Muscle layer of colon (tissue), 2 donors: Measurements from ENCODE around the gene ADCY10.
A peak's percentile ranks its signal among the peaks of the same experiment; 100 is the strongest.

Experiments
- H3K27ac ChIP-seq: one replicate; pipeline ENCODE4 v1.7.0; 2013; ENCODE audit warnings: low read depth, mild to moderate bottlenecking, low read length, moderate library complexity
- H3K27me3 ChIP-seq, 2 donors: one replicate each; pipeline ENCODE4 v1.7.0; 2013; ENCODE audit warnings: low read length in 2 of 2, mild to moderate bottlenecking in 2 of 2; ENCODE audit not compliant: insufficient read depth in 2 of 2, control insufficient read depth in 1 of 2
- H3K36me3 ChIP-seq: one replicate; pipeline ENCODE4 v1.7.0; 2013; ENCODE audit warnings: mild to moderate bottlenecking, low read length; ENCODE audit not compliant: insufficient read depth
- H3K4me1 ChIP-seq: one replicate; pipeline ENCODE4 v1.7.0; 2013; ENCODE audit warnings: mild to moderate bottlenecking, low read length; ENCODE audit not compliant: insufficient read depth
- H3K4me3 ChIP-seq, 2 donors: one replicate each; pipeline ENCODE4 v1.7.0; 2013; ENCODE audit warnings: low read length in 2 of 2, low read depth in 1 of 2, mild to moderate bottlenecking in 1 of 2, moderate library complexity in 1 of 2
- H3K9ac ChIP-seq: one replicate; pipeline ENCODE4 v1.7.0; 2013; ENCODE audit warnings: low read length
- H3K9me3 ChIP-seq: one replicate; pipeline ENCODE4 v1.7.0; 2013; ENCODE audit warnings: mild to moderate bottlenecking, low read length
- donor health status: abdominal sarcoma.
- donor health status: Adenocarcinoma of cecum.

Gene ADCY10, protein sequence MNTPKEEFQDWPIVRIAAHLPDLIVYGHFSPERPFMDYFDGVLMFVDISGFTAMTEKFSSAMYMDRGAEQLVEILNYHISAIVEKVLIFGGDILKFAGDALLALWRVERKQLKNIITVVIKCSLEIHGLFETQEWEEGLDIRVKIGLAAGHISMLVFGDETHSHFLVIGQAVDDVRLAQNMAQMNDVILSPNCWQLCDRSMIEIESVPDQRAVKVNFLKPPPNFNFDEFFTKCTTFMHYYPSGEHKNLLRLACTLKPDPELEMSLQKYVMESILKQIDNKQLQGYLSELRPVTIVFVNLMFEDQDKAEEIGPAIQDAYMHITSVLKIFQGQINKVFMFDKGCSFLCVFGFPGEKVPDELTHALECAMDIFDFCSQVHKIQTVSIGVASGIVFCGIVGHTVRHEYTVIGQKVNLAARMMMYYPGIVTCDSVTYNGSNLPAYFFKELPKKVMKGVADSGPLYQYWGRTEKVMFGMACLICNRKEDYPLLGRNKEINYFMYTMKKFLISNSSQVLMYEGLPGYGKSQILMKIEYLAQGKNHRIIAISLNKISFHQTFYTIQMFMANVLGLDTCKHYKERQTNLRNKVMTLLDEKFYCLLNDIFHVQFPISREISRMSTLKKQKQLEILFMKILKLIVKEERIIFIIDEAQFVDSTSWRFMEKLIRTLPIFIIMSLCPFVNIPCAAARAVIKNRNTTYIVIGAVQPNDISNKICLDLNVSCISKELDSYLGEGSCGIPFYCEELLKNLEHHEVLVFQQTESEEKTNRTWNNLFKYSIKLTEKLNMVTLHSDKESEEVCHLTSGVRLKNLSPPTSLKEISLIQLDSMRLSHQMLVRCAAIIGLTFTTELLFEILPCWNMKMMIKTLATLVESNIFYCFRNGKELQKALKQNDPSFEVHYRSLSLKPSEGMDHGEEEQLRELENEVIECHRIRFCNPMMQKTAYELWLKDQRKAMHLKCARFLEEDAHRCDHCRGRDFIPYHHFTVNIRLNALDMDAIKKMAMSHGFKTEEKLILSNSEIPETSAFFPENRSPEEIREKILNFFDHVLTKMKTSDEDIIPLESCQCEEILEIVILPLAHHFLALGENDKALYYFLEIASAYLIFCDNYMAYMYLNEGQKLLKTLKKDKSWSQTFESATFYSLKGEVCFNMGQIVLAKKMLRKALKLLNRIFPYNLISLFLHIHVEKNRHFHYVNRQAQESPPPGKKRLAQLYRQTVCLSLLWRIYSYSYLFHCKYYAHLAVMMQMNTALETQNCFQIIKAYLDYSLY (N-terminal part only)

DNA sequence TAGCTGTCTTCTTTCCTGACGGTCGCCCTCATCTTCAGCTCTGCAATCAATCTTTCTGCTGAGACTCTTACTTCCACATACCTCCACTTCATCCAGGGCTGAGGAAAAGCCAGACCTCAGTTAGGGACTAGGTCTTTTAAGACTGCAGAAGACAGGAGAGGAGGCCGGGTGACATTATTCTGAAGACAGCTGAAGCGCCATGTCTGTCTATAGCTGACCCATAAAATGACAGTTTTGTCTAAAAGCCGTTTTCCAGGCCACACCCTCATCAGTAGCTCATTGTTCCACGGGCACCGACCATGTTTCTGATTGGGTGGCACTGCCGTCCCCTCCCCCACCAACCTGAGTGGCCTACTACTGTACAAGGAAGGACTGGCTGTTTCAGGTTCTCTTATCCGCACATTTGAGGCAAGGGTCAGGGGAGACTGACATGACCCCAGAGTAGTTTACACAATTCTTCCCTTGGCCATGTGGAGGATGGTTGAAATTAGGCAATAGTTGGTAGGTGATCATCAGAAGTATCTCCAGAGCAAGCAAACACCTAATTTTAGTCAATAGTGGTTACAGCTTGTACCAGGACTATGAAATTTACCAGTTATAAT, at the start of gene ADCY10:
ADCY10 (minus strand) TSS at position 240 of the 602 bp plus-strand sequence. CDS start 8,994 bp downstream, outside the sequence.
- Histone ChIP-seq H3K4me1 (no peaks in the 10 kb centered on the region), H3K9ac (no peak within 1 kb of the TSS), H3K4me3 (no peak within 1 kb of the TSS), H3K9me3 (no peaks in the 10 kb centered on the region), H3K27me3 (no peaks in the 10 kb centered on the region), H3K36me3 (peaks cover 3% of the 10 kb centered on the region), H3K27ac (no peak within 1 kb of the TSS)

DNA sequence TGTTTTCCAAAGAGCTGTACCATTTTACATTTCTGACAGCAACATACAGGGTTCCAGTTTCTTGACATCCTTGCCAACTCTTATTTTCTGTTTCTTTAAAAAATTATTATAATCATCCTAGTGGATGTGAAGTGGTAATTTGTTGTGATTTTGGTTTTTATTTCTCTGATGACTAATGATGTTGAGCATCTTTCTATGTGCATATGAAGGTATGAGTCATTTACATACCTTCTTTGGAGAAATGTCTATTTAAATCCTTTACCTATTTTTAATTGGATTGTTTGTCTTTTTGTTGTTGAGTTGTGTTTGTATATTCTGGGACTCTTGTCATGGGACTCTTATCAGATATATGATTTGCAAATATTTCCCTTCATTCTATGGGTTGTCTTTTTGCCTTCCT, 43.8 kb upstream of the ADCY10 start:
- Histone ChIP-seq H3K9ac (no peak overlapping the region), H3K4me1 (no peaks in the 10 kb centered on the region), H3K27ac (no peak overlapping the region), H3K9me3 (no peaks in the 10 kb centered on the region), H3K27me3 (no peaks in the 10 kb centered on the region), H3K4me3 (no peak overlapping the region), H3K36me3 (no peaks in the 10 kb centered on the region)

DNA sequence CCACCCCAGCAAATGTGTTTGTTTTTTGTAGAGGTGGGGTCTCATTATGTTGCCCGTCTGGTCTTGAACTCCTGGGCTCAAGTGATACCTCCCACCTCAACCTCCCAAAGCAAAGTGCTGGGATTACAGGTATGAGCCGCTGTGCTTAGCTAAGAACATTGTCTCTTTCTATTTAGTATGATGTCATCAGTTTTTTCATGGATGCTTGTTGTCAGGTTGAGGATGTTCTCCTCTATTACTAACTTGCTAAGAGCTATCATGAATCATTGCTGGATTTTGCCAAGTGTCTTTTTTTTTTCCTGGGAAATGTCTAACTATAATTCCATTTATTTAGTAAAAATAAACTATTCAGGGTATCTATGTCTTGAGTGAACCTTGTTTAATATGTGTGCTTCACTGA, 42.0 kb upstream of the ADCY10 start:
- Histone ChIP-seq H3K36me3 (no peaks in the 10 kb centered on the region), H3K27ac (no peak overlapping the region), H3K9ac (no peak overlapping the region)

DNA sequence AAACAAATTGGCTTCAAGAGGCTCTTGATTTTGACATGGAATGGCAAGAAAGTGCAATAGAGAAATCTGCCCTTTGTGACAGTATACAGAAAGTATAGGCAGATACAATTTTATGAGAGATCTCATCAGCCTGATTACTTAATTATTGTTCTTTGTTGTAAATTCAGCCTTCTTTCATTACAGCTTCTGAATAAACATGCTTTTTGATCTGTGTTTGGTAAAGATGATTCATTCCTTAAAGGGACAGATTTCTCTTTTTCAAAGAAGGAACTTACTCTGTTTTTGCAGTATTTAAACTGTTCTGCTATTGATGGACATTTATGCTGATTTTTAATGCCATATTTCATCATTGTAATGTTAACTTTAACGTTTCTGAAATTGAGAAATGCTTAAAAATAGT, 36.6 kb upstream of the ADCY10 start:
- Histone ChIP-seq H3K27me3 (no peaks in the 10 kb centered on the region), H3K27ac (no peak overlapping the region), H3K36me3 (no peaks in the 10 kb centered on the region), H3K4me1 (peaks cover 12% of the 10 kb centered on the region), H3K9ac (no peak overlapping the region), H3K4me3 (no peak overlapping the region), H3K9me3 (no peaks in the 10 kb centered on the region)

More for the DNA sequence above, 42.0 kb upstream of the ADCY10 start:
- H3K4me1 ChIP-seq = no peaks in the 10 kb centered on the region
- H3K4me3 ChIP-seq = no peak overlapping the region
- H3K9me3 ChIP-seq = no peaks in the 10 kb centered on the region
- H3K27me3 ChIP-seq = no peaks in the 10 kb centered on the region

DNA sequence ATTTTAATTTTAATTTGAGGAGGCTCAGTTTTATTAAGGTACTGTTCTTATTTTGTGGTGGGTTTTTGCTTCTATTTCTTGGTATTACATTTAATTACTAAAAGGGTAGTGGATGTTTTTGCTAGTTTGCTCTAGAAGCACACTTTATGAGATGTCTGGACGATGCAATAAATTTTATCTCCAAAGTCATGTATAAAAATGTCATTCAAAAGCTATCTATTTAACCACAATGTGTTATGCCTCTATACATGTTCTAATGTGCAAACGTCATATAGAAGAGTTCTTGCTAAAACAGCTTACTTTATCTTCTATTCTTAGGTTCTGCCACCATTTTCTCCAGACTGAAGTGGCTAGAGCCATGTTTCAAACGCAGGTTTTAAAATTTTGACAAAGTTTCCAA, 35.9 kb upstream of the ADCY10 start:
- Histone ChIP-seq H3K27ac (no peak overlapping the region), H3K36me3 (no peaks in the 10 kb centered on the region), H3K9me3 (no peaks in the 10 kb centered on the region), H3K4me1 (peaks cover 12% of the 10 kb centered on the region), H3K27me3 (no peaks in the 10 kb centered on the region), H3K4me3 (no peak overlapping the region), H3K9ac (no peak overlapping the region)

DNA sequence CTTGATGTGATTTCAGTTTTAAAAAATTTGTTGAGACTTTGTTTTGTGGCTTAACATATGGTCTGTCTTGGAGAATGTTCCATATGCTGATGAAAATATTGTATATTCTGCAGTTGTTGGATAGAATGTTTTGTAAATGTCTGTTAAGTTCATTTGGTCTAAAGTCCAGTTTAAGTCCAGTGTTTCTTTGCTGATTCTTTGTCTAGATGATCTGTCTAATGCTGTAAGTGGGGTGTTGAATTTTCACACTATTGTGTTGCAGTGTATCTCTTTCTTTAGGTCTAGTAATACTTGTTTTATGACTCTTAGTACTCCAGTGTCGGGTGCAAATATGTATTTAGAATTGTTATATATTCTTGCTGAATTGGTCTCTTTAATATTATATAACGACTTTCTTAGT, 33.8 kb upstream of the ADCY10 start:
- H3K27me3 ChIP-seq = no peaks in the 10 kb centered on the region
- H3K4me1 ChIP-seq = peaks cover 12% of the 10 kb centered on the region
- H3K27ac ChIP-seq = no peak overlapping the region
- no peak overlapping the region for H3K4me3 ChIP-seq
- no peak overlapping the region for H3K9ac ChIP-seq
- H3K36me3 ChIP-seq = no peaks in the 10 kb centered on the region
- no peaks in the 10 kb centered on the region for H3K9me3 ChIP-seq

DNA sequence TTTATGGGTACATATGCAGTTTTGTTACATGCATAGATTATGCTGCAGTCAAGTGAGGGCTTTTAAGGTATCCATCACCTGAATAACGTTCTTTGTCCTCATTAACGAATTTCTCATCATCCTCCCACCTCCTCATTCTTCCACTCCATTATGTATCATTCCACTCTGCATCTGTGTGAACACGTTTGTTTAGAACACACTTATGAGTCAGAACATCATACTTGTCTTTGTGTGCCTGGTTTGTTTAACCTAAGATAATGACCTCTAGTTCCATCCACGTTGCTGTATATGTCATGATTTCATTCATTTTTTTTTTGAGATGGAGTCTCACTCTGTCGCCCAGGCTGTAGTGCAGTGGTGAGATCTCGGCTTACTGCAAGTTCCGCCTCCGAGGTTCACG, 29.6 kb upstream of the ADCY10 start:
- Histone ChIP-seq H3K27ac (no peak overlapping the region), H3K9me3 (no peaks in the 10 kb centered on the region), H3K36me3 (no peaks in the 10 kb centered on the region), H3K4me1 (peaks cover 19% of the 10 kb centered on the region), H3K4me3 (no peak overlapping the region), H3K27me3 (no peaks in the 10 kb centered on the region), H3K9ac (no peak overlapping the region)

DNA sequence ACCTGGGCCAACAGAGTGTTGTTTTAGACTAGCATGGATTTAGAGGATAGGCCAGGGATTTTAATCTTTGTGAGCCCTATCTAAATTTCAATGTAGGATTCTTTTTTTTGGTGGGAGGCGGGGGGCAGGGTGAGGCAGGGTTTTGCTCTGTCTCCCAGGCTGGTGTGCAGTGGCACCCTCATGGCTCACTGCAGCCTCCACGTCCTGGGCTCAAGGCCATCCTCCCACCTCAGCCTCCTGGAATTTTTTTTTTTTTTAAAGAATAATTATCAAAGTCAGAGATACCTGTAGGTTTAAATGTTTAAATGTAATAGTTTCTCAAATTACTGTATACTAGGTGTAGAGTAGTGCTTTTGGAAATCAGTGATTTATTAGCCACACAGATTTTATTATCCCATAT, 26.3 kb upstream of the ADCY10 start:
- H3K36me3 ChIP-seq = no peaks in the 10 kb centered on the region
- H3K27me3 ChIP-seq = no peaks in the 10 kb centered on the region
- H3K9me3 ChIP-seq = no peaks in the 10 kb centered on the region
- H3K9ac ChIP-seq = no peak overlapping the region
- H3K4me1 ChIP-seq = peaks cover 18% of the 10 kb centered on the region
- H3K27ac ChIP-seq = no peak overlapping the region
- H3K4me3 ChIP-seq = no peak overlapping the region

DNA sequence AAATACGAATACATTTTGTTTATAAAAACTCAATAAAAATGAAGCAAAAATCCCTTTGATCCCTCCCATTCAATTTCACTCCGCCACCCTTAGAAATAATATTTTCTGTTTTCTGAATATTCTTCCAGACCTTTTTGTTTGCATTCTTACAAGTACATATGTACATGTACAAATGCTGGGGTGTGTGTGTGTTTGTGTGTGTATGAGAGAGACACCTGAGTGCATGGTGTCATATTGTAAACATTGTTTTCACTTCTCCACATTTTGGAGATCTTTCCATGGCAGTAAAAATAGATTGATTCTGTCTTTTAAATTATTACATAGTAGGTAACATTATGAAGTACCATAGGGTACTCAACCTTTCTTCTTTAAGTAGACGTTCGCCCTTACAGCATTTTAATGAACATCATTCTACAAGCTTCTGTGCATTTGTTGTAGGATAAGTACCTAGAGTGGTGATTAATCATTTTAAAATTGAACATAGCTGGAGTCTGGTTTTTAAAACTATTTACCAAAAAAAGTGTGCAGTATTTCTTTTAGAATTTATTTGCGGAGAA, 24.2 kb upstream of the ADCY10 start:
- H3K27ac ChIP-seq = peak overlapping the region; percentile 98
- H3K9me3 ChIP-seq = no peaks in the 10 kb centered on the region
- peaks cover 32% of the 10 kb centered on the region for H3K4me1 ChIP-seq
- H3K36me3 ChIP-seq = no peaks in the 10 kb centered on the region
- peak overlapping the region; percentile 93 for H3K9ac ChIP-seq
- peak overlapping the region; percentile 90 to 92 for H3K4me3 ChIP-seq
- H3K27me3 ChIP-seq = no peaks in the 10 kb centered on the region

DNA sequence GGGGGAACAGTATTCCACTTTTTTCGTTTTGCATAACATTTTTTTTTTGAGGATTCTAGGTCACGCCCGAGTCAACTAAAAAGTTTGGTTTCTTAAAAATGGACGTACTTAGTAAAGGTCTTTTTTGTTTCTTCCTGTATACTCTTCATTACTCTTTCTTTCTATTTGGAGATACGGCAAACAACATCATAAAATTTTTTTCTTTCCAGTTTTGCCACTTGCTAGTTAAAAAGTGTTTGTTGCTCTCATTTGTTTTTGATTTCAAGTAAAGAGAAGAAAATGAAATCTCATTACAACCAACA, 23.7 kb upstream of the ADCY10 start:
- H3K9me3 ChIP-seq = no peaks in the 10 kb centered on the region
- H3K27me3 ChIP-seq = no peaks in the 10 kb centered on the region
- peak overlapping the region; percentile 90 to 92 for H3K4me3 ChIP-seq
- no peaks in the 10 kb centered on the region for H3K36me3 ChIP-seq
- H3K27ac ChIP-seq = peak overlapping the region; percentile 98
- peaks cover 32% of the 10 kb centered on the region for H3K4me1 ChIP-seq
- peak overlapping the region; percentile 93 for H3K9ac ChIP-seq
